Thyroid gland (tissue), 4 donors: Measurements from ENCODE around the gene MAP7D3.

Experiments
- CTCF ChIP-seq, 6 experiments: fragments of 200-600 bp in 3 of 6; fragments of 450-650 bp in 3 of 6; sonication (generic) in 3 of 6; IDR thresholded peaks; one replicate each; pipeline ENCODE4 v1.5.1; 2016 to 2019; ENCODE audit warnings: antibody characterized with exemption in 6 of 6, mild to moderate bottlenecking in 2 of 6, inconsistent platforms in 1 of 6, moderate library complexity in 1 of 6
- POLR2A ChIP-seq, 2 donors: fragments of 450-650 bp; IDR thresholded peaks; one replicate each; pipeline ENCODE4 v1.6.1; 2017; ENCODE audit warnings: antibody characterized with exemption in 2 of 2, mild to moderate bottlenecking in 2 of 2, moderate library complexity in 1 of 2

GRCh38 chrX:136176399-136176825, 74.8 kb downstream of the MAP7D3 start:
- TF ChIP-seq CTCF (IDR thresholded peaks at IDR 0.05) (no peak), POLR2A (IDR thresholded peaks at IDR 0.05) (peak in 1 of 2 donors; percentile 37)
